Activated CD8-positive, alpha-beta T cell treated with anti-CD3 and anti-CD28 coated beads for 36 hours (primary cell): ENCODE measurements around the gene TRIM67. TPM values are rescaled to one million over a fixed set of nuclear protein-coding genes. Genes with fewer than 3 reads are reported as not detected.

Experiments used
- ATAC-seq: fragments of 200-7000 bp; cut with Tn5 transposase; one replicate; pipeline ENCODE4 v1.10.0; 2021; ENCODE audit warnings: mild to moderate bottlenecking, moderate library complexity
- CTCF ChIA-PET: fragments of 350-600 bp; sonication (Branson Sonifier 250); formaldehyde crosslinking; loops from one replicate; lab custom pipeline; 2021; ENCODE audit warnings: antibody characterized with exemption; lab: Charles Lee
- POLR2A ChIA-PET: fragments of 350-600 bp; sonication (Branson Sonifier 250); formaldehyde crosslinking; loops from one replicate; lab custom pipeline; 2021; ENCODE audit warnings: antibody characterized with exemption; lab: Charles Lee
- DNase-seq: peaks from one replicate; pipeline ENCODE4 v3.0.0-alpha.2; 2020
- H3K27ac Mint-ChIP-seq: one replicate; pipeline ENCODE4 v1.8.0; 2021; ENCODE audit warnings: mild to moderate bottlenecking, mixed read lengths
- H3K27me3 Mint-ChIP-seq: one replicate; pipeline ENCODE4 v1.8.0; 2021; ENCODE audit warnings: mixed read lengths
- H3K36me3 Mint-ChIP-seq: one replicate; pipeline ENCODE4 v1.8.0; 2021; ENCODE audit warnings: low read depth, mixed read lengths
- H3K4me1 Mint-ChIP-seq: one replicate; pipeline ENCODE4 v1.8.0; 2021; ENCODE audit warnings: low read depth, mixed read lengths
- H3K4me3 Mint-ChIP-seq: one replicate; pipeline ENCODE4 v1.8.0; 2021; ENCODE audit warnings: mild to moderate bottlenecking, moderate library complexity, mixed read lengths
- H3K9me3 Mint-ChIP-seq: one replicate; pipeline ENCODE4 v1.8.0; 2021; ENCODE audit warnings: mixed read lengths
- intact Hi-C: fragments of 100-400 bp; cut with micrococcal nuclease; formaldehyde crosslinking; loops from one replicate; pipeline ENCODE4 v1.10.0; 2022
- total RNA-seq, 2 experiments: library from RNA; stranded (reverse); gene quantifications; one replicate each; pipeline ENCODE4 v1.2.3, GENCODE V29; 2021
- TF ChIP-seq, protein P1 (sequence below): fragments of 200-600 bp; IDR thresholded peaks from one replicate; pipeline ENCODE4 v1.8.0; 2022; ENCODE audit warnings: antibody characterized with exemption, mild to moderate bottlenecking

TRIM67 gene
- total RNA-seq, 2 experiments from 2014 or later: not detected

DNA sequence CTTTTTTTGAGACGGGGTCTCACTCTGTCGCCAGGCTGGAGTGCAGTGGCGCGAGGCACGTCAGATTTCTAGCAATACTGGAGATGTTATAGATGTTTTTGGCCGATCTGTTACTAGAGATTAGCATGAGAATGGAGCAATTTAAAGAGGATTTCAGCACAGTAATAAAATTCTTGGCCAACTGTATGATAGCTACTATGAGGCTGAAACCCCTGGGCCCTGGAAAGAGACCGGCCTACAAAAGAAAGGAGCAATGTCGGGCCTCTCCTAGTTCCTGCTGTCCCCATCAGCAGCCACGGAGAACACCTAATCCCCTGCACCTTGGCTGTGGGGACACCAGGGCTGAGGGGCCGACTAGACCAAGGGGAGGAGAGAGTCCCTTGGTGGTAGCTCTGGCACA, 69.7 kb downstream of the TRIM67 start:
- no peaks in the 10 kb centered on the region for H3K9me3 Mint-ChIP-seq
- H3K4me1 Mint-ChIP-seq: peaks cover 18% of the 10 kb centered on the region
- peaks cover 36% of the 10 kb centered on the region for H3K36me3 Mint-ChIP-seq
- no peak for ATAC-seq
- intact Hi-C loops: no loop called here
- H3K4me3 Mint-ChIP-seq: no peak overlapping the region
- TF ChIP-seq, protein P1, sequence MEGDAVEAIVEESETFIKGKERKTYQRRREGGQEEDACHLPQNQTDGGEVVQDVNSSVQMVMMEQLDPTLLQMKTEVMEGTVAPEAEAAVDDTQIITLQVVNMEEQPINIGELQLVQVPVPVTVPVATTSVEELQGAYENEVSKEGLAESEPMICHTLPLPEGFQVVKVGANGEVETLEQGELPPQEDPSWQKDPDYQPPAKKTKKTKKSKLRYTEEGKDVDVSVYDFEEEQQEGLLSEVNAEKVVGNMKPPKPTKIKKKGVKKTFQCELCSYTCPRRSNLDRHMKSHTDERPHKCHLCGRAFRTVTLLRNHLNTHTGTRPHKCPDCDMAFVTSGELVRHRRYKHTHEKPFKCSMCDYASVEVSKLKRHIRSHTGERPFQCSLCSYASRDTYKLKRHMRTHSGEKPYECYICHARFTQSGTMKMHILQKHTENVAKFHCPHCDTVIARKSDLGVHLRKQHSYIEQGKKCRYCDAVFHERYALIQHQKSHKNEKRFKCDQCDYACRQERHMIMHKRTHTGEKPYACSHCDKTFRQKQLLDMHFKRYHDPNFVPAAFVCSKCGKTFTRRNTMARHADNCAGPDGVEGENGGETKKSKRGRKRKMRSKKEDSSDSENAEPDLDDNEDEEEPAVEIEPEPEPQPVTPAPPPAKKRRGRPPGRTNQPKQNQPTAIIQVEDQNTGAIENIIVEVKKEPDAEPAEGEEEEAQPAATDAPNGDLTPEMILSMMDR: no peak
- no peak for DNase-seq
- ChIA-PET CTCF (no interaction called here), POLR2A (no interaction called here)
- no peaks in the 10 kb centered on the region for H3K27me3 Mint-ChIP-seq
- H3K27ac Mint-ChIP-seq: no peak overlapping the region

DNA sequence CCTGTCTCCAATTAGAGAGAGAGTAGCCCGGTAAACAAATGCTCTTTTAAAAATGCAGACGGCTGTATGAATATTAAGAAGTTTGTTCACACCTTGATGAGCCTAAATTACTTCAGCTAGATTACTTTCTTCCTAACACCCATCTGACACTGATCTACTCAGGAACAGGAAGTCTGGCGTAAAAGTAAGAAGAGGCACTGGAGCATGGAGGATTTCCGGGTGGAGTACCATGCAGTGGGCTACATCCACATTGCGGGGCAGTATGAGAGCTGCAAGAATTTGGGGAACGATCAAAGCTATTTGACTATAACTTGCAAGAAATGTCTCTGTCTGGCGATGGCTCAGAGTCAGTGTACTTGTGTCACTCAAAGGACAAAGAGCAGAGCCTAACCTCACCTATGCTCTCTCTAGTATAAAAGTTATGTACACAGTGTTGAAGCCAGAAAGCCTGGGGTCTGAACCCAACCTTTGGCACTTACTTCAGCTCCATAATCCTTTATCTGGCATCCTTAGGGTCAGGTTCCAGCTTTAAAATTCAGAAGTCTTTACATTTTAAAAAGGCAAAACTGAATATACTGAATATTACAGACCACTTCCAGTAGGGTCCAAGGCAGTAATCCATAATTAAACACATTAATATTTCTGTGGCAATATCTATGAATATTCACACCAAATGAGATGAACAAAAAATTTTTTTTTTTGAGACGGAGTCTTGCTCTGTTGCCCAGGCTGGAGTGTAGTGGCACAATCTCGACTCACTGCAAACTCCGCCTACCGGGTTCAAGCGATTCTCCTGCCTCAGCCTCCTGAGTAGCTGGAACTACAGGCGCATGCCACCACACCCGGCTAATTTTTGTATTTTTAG, 71.2 kb downstream of the TRIM67 start:
- DNase-seq: no peak
- H3K27ac Mint-ChIP-seq: no peak overlapping the region
- no peak overlapping the region for H3K4me3 Mint-ChIP-seq
- POLR2A ChIA-PET: interaction anchor here (1.0 kb wide), 1 partner anchor 17 kb away, joined by 3 read pairs; no protein-coding TSS in a partner anchor
- no peaks in the 10 kb centered on the region for H3K9me3 Mint-ChIP-seq
- H3K4me1 Mint-ChIP-seq: peaks cover 28% of the 10 kb centered on the region
- CTCF ChIA-PET: no interaction called here
- H3K36me3 Mint-ChIP-seq: peaks cover 37% of the 10 kb centered on the region
- ATAC-seq: no peak
- intact Hi-C loops: no loop called here
- TF ChIP-seq, protein P1: no peak
- no peaks in the 10 kb centered on the region for H3K27me3 Mint-ChIP-seq

DNA sequence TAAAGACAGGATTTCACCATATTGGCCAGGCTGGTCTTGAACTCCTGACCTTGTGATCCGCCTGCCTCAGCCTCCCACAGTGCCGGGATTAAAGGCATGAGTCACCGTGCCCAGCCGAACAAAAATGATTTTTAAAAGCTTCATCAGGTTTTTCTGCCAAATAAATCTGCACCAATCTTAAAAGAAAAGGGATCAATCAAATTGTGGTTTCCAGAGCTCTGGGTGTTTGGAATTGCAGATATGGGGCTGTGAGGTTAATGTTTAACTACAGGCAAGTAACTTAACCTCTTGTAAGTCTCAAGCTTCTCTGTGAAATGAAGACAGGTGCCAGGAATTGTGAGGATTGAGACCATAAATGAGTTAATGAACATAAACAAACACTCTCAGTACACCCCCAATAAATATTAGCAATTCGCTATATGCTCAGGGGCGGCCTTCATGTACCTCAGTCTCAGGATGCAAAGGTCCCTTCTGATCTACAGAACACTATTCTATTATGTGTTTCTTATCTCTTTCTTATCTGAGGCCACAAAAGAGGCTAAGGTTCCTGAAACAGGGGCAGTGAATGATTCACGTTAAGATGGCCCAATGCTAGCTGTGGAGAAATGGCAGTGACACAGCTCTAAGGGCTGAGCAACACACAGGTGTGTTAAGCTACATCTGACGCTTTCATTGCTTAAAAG, 72.0 kb downstream of the TRIM67 start:
- H3K4me3 Mint-ChIP-seq: no peak overlapping the region
- intact Hi-C loops: no loop called here
- peaks cover 43% of the 10 kb centered on the region for H3K36me3 Mint-ChIP-seq
- peaks cover 33% of the 10 kb centered on the region for H3K4me1 Mint-ChIP-seq
- TF ChIP-seq, protein P1: no peak
- no peaks in the 10 kb centered on the region for H3K9me3 Mint-ChIP-seq
- H3K27me3 Mint-ChIP-seq: no peaks in the 10 kb centered on the region
- no peak for DNase-seq
- no peak for ATAC-seq
- ChIA-PET POLR2A (interaction anchor here (1.0 kb wide), 2 partner anchors 12 to 17 kb away, joined by 3 read pairs; no protein-coding TSS in a partner anchor), CTCF (no interaction called here)
- H3K27ac Mint-ChIP-seq: no peak overlapping the region

DNA sequence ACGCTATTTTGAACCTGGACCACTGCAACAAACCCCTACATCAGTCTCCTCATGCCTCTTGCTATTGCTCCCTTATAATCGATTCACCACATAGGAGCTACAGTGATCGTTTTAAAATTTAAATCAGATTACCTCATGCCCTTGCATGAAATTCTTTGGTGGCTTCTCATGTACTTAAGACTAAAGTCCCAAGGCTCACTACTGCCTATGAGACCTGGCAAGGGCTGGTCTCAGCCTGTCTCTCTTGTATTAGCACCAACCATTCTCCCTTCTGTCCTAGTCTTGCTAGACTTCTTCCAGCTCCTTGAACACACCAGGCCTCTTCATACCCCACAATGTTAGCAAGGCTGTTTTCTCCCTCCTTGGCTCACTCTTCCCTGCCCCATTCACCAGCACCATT, 72.6 kb downstream of the TRIM67 start:
- Mint-ChIP-seq H3K36me3 (peaks cover 47% of the 10 kb centered on the region), H3K4me3 (no peak overlapping the region), H3K27me3 (no peaks in the 10 kb centered on the region), H3K9me3 (no peaks in the 10 kb centered on the region), H3K27ac (no peak overlapping the region), H3K4me1 (peaks cover 40% of the 10 kb centered on the region)
- CTCF ChIA-PET: no interaction called here
- DNase-seq (no peak), ATAC-seq (no peak)
- POLR2A ChIA-PET: interaction anchor here (1.0 kb wide), 1 partner anchor 11 kb away, joined by 3 read pairs; no protein-coding TSS in a partner anchor
- intact Hi-C loops: no loop called here
- TF ChIP-seq, protein P1: no peak
